Measurements from ENCODE around the gene LY9.

DNA sequence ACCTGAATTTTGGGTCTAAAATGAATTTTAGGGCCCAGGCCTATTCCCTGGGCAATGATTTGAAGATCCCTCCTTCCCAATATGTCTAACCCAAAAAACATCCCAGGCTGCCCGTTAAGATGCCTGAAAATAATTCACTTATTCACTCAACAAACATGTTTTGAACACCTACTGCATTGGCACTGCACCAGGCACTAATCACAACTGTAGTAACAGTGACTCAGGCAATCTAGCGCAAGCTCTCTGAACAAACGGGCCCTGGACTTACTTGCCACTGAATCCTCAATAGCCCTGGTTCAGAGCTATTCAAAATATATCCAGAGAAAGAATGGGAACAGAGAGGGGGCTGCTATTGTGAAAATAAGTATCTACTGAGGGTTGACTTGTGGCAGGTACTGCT, 62.5 kb downstream of the LY9 start:
- no peak for TF ChIP-seq POLR2A (IDR thresholded peaks at IDR 0.05)
- TF ChIP-seq, protein P1, sequence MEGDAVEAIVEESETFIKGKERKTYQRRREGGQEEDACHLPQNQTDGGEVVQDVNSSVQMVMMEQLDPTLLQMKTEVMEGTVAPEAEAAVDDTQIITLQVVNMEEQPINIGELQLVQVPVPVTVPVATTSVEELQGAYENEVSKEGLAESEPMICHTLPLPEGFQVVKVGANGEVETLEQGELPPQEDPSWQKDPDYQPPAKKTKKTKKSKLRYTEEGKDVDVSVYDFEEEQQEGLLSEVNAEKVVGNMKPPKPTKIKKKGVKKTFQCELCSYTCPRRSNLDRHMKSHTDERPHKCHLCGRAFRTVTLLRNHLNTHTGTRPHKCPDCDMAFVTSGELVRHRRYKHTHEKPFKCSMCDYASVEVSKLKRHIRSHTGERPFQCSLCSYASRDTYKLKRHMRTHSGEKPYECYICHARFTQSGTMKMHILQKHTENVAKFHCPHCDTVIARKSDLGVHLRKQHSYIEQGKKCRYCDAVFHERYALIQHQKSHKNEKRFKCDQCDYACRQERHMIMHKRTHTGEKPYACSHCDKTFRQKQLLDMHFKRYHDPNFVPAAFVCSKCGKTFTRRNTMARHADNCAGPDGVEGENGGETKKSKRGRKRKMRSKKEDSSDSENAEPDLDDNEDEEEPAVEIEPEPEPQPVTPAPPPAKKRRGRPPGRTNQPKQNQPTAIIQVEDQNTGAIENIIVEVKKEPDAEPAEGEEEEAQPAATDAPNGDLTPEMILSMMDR (IDR thresholded peaks at IDR 0.05) = no peak

All from thyroid gland (tissue), 4 donors.